GM21526 (cell line): ENCODE measurements around the gene TMCC3.
"Not testable (repeated sequence)": the region's sequence is repeated elsewhere in the genome, so short reads cannot be mapped to it uniquely, and the experiment has no call there.

Source experiments
- ATAC-seq: cut with Tn5 transposase; IDR thresholded peaks from one replicate; pipeline ENCODE4 v1.9.1; 2021; ENCODE audit warnings: moderate library complexity; ENCODE audit not compliant: unreplicated experiment, low FRiP score

Gene TMCC3

DNA sequence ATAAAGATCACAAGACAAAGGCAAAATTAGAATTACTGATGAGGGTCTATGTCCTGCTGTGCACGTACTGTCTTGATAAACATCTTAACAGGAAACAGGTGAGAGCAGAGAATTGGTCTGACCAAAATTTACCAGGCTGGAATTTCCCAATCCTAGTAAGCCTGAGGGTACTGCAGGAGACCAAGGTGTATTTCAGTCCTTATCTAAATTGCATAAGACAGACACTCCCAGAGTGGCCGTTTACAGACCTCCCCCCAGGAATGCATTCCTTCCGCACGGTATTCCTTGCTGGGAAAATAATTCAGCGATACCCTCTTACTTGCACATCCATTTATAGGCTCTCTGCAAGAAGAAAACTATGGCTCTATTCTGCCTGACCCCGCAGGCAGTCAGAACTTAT is 43.5 kb downstream of the TMCC3 start:
- ATAC-seq: not testable (repeated sequence)

GRCh38 chr12:94604366-94604698 is 46.0 kb downstream of the TMCC3 start:
- ATAC-seq: no peak

DNA sequence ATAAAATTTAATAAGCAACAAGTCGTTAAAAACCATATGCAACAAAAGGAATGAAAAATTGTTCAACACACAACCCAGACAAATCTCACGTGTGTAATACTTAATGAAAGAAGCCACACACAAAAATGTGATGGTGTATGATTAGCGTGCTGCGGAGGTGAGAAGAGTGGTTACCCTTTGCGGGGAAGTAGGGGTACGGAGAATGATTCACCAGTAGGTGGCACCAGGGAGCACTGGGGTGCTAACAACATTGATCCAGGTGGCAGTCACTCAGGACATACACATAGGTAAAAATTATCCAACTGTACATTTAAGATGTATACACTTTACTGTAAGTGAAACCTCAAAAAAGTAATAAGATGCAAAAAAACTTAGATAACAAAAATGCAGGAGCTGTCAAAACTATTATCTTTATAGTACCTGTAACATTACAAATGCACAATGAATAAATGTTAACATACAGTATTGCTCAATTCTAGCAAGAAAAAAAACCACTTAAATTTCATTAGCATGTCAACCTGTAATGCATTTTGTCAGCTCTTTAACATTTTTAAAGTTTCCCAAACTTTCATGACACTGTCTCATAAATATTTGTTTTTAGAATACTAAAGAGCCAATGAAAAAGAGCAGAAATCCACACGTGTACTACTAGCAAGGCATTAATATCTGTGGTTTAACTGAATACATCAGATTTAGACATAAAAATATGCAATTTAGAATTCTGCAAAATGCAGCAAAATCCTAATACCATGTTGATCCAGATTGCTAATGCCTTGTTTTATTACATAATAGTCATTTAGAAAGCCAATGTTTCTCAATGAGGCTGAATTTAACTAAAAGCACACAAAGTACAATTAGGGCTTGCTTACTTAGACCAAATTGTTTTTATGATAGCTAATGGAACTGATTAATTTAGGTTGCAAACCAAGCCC is 46.7 kb downstream of the TMCC3 start:
- ATAC-seq: no peak

DNA sequence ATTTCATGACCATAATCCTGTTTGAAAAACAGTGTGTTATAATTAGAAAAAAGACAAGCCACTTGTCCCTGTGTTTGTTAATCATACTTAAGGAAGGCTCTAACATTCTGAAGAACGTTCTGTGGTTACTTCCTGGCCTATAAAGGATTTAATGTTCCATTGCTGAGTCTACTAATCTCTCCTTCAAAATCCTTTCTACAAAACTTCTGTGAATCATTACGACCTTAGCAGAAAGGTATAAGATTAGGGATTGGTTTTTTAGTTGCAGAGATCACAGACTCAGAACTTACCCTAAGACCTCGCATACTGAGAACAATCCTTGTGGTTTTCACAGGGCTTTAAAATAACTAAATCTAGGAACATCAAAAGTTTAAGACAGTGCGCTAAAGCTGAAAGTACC is 48.3 kb downstream of the TMCC3 start:
- ATAC-seq: no peak

- not testable (repeated sequence) for ATAC-seq
These were observed 49.0 kb downstream of the TMCC3 start for GRCh38 chr12:94601307-94601706.

DNA sequence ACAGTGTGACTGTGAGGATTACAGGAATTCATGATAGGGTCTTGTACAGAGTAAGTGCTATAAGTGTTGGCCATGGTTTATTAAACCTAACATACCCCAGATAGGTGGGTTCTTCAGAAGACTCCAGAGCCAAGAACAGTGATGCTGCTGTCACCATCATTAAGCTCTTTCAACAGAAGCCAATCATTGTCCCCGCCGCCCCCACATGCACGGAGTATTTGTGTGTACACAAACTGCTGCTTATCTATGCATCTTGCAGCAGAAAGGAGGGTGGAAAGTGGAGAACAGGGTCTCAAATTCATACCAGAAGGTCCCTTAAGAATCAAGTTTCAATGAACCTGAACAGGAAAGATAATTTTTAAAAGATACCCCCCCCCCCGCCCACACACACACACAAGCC is 51.2 kb downstream of the TMCC3 start:
- ATAC-seq: no peak

- ATAC-seq: no peak
These were observed 53.1 kb downstream of the TMCC3 start for GRCh38 chr12:94597268-94597667.

- ATAC-seq: no peak
These were observed 53.8 kb downstream of the TMCC3 start for GRCh38 chr12:94596596-94596995.

- no peak for ATAC-seq
These were observed 55.2 kb downstream of the TMCC3 start for GRCh38 chr12:94595152-94595551.

- ATAC-seq: no peak
These were observed 55.9 kb downstream of the TMCC3 start for GRCh38 chr12:94594443-94594825.

DNA sequence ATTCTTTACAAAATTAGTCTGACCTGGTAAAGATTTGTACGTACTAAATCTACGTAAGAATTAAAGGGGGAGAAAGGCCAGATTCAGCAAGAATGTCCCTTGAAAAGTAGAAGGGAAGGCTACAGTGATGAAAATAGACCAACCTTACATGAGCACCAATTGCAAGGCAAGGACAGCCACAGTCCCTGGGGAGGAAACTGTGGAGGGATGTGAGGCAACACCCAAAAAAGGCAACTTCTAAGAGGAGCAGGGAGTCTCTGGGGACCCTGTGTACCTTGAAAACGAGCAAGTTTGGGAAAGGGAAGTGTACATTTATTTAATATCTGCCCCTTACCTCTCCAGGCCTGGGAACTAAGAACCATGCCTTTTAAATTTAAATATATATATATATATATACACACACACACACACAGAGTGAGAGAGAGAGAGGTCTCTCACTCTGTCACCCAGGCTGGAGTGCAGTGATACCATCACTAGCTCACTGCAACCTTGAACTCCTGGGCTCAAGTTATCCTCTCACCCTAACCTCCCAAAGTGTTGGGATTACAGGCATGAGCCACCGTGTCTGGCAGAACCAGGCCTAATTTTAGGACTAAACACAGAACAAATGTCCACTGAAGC is 56.4 kb downstream of the TMCC3 start:
- no peak for ATAC-seq

DNA sequence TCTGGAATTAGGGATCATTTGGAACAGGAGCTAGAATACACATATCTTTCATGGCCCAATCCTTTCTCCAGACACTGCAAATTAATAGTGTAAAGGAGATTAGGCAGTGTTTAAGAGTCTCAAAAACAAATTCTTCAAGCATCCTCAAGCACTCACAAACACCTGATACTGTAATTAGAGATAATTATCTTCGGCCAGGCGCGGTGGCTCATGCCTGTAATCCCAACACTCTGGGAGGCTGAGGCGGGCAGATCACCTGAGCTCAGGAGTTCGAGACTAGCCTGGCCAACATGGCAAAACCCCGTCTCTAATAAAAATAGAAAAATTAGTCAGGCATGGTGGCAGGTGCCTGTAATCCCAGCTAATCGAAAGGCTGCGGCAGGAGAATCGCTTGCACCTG is 57.6 kb downstream of the TMCC3 start:
- not testable (repeated sequence) for ATAC-seq

- no peak for ATAC-seq
These were observed 58.3 kb downstream of the TMCC3 start for GRCh38 chr12:94592080-94592479.

DNA sequence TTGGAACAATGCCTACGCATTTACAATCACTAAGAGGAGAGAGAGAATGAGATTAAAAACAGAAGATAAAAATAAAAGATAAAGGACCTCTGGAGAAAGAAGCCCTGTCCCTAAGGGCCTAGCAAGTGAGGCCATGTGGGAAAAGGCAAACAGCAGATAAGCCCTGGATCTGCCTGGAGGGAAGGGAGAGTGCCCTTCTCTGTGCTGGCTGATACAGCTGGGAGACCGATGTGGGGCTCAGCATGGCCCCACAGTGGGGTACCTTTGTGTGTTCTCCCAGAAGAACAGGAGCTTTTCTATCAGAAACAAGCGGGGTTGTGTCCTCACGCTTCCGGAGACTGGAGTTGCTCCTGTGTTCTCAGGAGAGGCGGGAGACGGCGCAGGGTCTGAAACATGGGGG is 59.9 kb downstream of the TMCC3 start:
- no peak for ATAC-seq

DNA sequence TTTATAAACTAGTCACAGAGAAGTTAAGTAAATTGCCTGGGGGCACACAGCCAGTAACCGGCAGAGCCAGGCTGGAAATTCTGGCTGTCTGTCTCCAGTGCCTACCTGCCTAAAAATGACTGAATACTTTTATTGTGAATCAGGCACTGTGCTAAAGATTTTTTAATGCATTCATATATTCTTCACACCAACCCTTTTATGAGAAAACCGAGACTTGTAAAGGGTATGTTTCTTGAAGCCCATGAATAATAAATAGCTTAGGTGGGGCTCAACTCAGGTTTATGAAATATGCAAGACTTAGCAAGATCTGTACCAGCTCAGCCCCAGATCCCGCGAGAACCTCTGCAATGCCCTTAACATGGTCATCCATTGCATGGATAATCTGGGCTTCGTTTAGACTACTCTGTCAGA is 60.8 kb downstream of the TMCC3 start:
- no peak for ATAC-seq

- no peak for ATAC-seq
These were observed 62.0 kb downstream of the TMCC3 start for GRCh38 chr12:94588346-94588745.

DNA sequence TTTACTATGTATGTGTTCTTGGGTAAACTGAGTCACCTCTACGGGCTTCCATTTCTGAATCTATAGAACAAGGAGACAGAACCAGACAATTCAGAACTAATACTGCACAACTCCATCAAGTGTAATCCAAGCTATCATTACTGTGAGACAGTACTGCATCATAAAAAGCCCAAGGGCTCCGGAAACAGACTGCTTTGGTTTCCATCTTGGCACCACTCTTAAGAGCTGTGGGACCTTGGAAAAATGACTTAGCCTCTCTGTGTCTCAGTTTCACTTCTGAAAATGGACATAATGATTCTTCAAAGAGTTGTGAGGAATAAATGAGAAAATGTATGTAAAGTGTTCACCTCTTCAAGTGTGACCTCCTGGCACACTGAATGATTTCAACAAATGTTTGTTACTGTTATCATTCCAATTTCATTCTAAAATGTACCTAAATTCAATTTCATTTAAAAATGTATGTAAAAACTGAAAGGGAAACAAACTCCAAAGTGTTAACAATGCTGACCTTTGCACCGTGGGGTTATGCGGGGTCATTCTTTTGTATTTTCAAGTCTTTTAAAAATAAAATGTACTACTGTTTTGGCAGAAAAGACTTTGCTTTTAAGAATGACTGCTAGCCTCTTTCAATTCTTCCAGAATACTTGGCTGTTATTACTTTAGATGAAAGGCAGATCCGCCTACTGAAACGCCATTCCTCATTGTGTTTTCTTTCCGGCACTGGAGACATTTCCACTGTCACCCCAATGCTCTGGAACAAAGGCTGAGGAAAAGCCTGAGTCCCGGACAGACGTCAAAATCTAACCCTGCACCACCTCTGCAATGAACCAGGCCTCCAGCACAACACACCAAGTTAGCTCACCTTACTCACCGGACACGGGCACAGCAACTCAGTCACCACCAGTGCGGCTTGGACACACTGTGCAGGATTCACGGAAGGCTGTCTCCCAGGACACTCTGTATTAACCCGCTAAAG is 62.8 kb downstream of the TMCC3 start:
- no peak for ATAC-seq

GRCh38 chr12:94586589-94587259 is 63.6 kb downstream of the TMCC3 start:
- no peak for ATAC-seq

DNA sequence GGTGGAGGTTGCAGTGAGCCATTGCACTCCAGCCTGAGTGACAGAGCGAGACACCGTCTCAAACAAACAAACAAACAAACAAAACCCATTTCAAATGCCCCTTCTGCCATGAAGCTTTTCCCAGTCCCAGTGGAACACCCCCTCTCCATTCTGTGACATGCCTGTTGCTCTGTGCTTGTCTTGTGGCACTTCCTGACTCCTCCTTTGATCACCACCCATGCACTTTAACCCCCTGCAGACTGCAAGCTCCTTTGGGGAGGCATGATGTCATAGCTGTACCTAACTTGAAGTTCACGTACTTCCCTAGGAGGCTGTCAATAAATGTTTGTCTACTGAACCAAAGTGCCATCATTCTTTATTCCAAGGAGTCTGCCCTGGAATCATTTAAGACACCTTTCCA is 64.7 kb downstream of the TMCC3 start:
- ATAC-seq: no peak

DNA sequence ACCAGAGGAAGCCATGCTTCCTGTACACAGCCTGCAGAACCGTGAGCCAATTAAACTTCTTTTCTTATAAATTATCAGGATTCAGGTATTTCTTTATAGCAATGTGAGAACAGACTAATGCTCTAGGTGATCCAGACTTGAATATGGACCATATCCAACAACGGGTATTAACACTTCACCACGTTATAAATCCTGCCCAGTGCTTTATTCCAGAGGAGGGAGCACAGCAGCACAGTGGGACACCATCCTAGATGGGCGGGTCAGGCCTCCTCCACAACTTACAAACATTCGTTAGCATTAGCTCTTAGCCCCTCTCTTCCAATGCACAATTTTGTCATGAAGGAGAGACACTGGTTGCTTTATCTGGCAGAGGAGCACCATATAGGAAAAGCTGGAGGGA is 66.0 kb downstream of the TMCC3 start:
- no peak for ATAC-seq
